ENCODE data around the gene DCC. TPM values are rescaled to one million over a fixed set of nuclear protein-coding genes. Genes with fewer than 3 reads are reported as not detected.

DCC gene
- total RNA-seq, 1 experiment from 2014 or later: 0.72 TPM

GRCh38 chr18:53531187-53531586 lies 1191.2 kb downstream of the DCC start:
- ChIA-PET POLR2A (no interaction called here), CTCF (no interaction called here)
- DNase-seq (ENCODE audit: low spot score): no peak
- ATAC-seq: no peak
- Mint-ChIP-seq H3K9me3 (peaks cover 3% of the 10 kb centered on the region; the same call in 1 of the 2 replicates), H3K4me3 (no peak overlapping the region), H3K27ac (no peak overlapping the region), H3K27me3 (ENCODE audit: low read depth) (no peaks in the 10 kb centered on the region), H3K36me3 (no peaks in the 10 kb centered on the region), H3K4me1 (peaks cover 18% of the 10 kb centered on the region)
- TF ChIP-seq RORB (CRISPR knock-in tag; IDR thresholded peaks at IDR 0.05): no peak
- no peak for TF ChIP-seq ZBTB21 (CRISPR knock-in tag; IDR thresholded peaks at IDR 0.05; ENCODE audit: borderline replicate concordance)
- no peak for TF ChIP-seq ZBTB43 (CRISPR knock-in tag; IDR thresholded peaks at IDR 0.05)
- TF ChIP-seq SMAD3 (CRISPR knock-in tag; IDR thresholded peaks at IDR 0.05; ENCODE audit: borderline replicate concordance): no peak
- no peak for TF ChIP-seq MAX (CRISPR knock-in tag; IDR thresholded peaks at IDR 0.05)
- no peak for TF ChIP-seq HMGA2 (CRISPR knock-in tag; IDR thresholded peaks at IDR 0.05)

GRCh38 chr18:53531896-53532295 lies 1191.9 kb downstream of the DCC start:
- Mint-ChIP-seq H3K4me3 (no peak overlapping the region), H3K4me1 (peaks cover 23% of the 10 kb centered on the region), H3K9me3 (peaks cover 3% of the 10 kb centered on the region; the same call in 1 of the 2 replicates), H3K27ac (no peak overlapping the region), H3K27me3 (ENCODE audit: low read depth) (no peaks in the 10 kb centered on the region), H3K36me3 (no peaks in the 10 kb centered on the region)
- TF ChIP-seq RORB (CRISPR knock-in tag; IDR thresholded peaks at IDR 0.05): no peak
- DNase-seq (ENCODE audit: low spot score): no peak
- ATAC-seq: no peak
- ChIA-PET POLR2A (no interaction called here), CTCF (no interaction called here)

- H3K36me3 Mint-ChIP-seq: no peaks in the 10 kb centered on the region
- peaks cover 3% of the 10 kb centered on the region; the same call in 1 of the 2 replicates for H3K9me3 Mint-ChIP-seq
- H3K4me3 Mint-ChIP-seq: no peak overlapping the region
- no peak for TF ChIP-seq ATF3 (CRISPR knock-in tag; conservative IDR thresholded peaks at IDR 0.05)
- TF ChIP-seq USF2 (CRISPR knock-in tag; IDR thresholded peaks at IDR 0.05): no peak
- TF ChIP-seq HMGXB4 (CRISPR knock-in tag; IDR thresholded peaks at IDR 0.05): no peak
- no peak for TF ChIP-seq GRHL2 (CRISPR knock-in tag; IDR thresholded peaks at IDR 0.05; ENCODE audit: insufficient replicate concordance, severe bottlenecking)
- H3K27me3 Mint-ChIP-seq (ENCODE audit: low read depth): no peaks in the 10 kb centered on the region
- H3K27ac Mint-ChIP-seq: no peak overlapping the region
- no peak for ATAC-seq
- no peak for DNase-seq (ENCODE audit: low spot score)
- ChIA-PET POLR2A (no interaction called here), CTCF (no interaction called here)
- peaks cover 26% of the 10 kb centered on the region for H3K4me1 Mint-ChIP-seq
Observed at GRCh38 chr18:53534203-53534602, 1194.2 kb downstream of the DCC start.

- ChIA-PET POLR2A (no interaction called here), CTCF (interaction anchor here (0.6 kb wide), 1 partner anchor 408 kb away, joined by 3 read pairs; no protein-coding TSS in a partner anchor)
- ATAC-seq: no peak
- no peaks in the 10 kb centered on the region for H3K36me3 Mint-ChIP-seq
- H3K4me3 Mint-ChIP-seq: no peak overlapping the region
- peaks cover 26% of the 10 kb centered on the region for H3K4me1 Mint-ChIP-seq
- DNase-seq (ENCODE audit: low spot score): no peak
- TF ChIP-seq KAT7 (CRISPR knock-in tag; IDR thresholded peaks at IDR 0.05; ENCODE audit: borderline replicate concordance) (no peak), ZNF423 (CRISPR knock-in tag; IDR thresholded peaks at IDR 0.05) (no peak), NFYB (CRISPR knock-in tag; conservative IDR thresholded peaks at IDR 0.05; ENCODE audit: low read depth) (no peak), RORB (CRISPR knock-in tag; IDR thresholded peaks at IDR 0.05) (no peak), AFF4 (CRISPR knock-in tag; IDR thresholded peaks at IDR 0.05; ENCODE audit: borderline replicate concordance) (no peak), E2F4 (CRISPR knock-in tag; IDR thresholded peaks at IDR 0.05; ENCODE audit: borderline replicate concordance, low read depth) (no peak), IRF1 (CRISPR knock-in tag; IDR thresholded peaks at IDR 0.05) (no peak), MYBL2 (CRISPR knock-in tag; IDR thresholded peaks at IDR 0.05) (no peak), ZNF263 (CRISPR knock-in tag; IDR thresholded peaks at IDR 0.05; ENCODE audit: low read depth) (no peak), SMAD3 (CRISPR knock-in tag; IDR thresholded peaks at IDR 0.05; ENCODE audit: borderline replicate concordance) (no peak)
- H3K27me3 Mint-ChIP-seq (ENCODE audit: low read depth): no peaks in the 10 kb centered on the region
- H3K9me3 Mint-ChIP-seq: peaks cover 3% of the 10 kb centered on the region; the same call in 1 of the 2 replicates
- no peak overlapping the region for H3K27ac Mint-ChIP-seq
Observed at GRCh38 chr18:53534695-53535094, 1194.7 kb downstream of the DCC start.
